ENCODE results near the gene SLC12A9. TPM values are rescaled to one million over a fixed set of nuclear protein-coding genes. Genes with fewer than 3 reads are reported as not detected.

SLC12A9 gene
- total and polyA plus RNA-seq, 2 of the 8 experiments (the other 6 are each of a cell fraction or from before 2014, with no cell fraction given), result 31.4 to 40.1 TPM

GRCh38 chr7:100839361-100839760, 13.2 kb upstream of the SLC12A9 start (continued):
- TF ChIP-seq TEAD4 (IDR thresholded peaks at IDR 0.05; ENCODE audit: low read depth, low read length) (no peak), RAD21 (IDR thresholded peaks at IDR 0.05 in 1 of 2, conservative IDR thresholded peaks at IDR 0.05 in 1 of 2; ENCODE audit: low read depth in 2 of 2, low read length in 2 of 2) (no peak), TCF12 (IDR thresholded peaks at IDR 0.05; ENCODE audit: low read depth, low read length) (no peak)
